Dermis microvascular lymphatic vessel endothelial cell (primary cell): ENCODE measurements around the gene DNTTIP2. TPM values are rescaled to one million over a fixed set of nuclear protein-coding genes. Genes with fewer than 3 reads are reported as not detected.
"Not testable (repeated sequence)": the region's sequence is repeated elsewhere in the genome, so short reads cannot be mapped to it uniquely, and the experiment has no call there.

Experiments
- DNase-seq, 2 donors: peaks; one replicate each; pipeline versions ENCODE4 v3.0.0 to v3.0.0-alpha.2; 2010; ENCODE audit warnings: low read depth in 2 of 2
- total RNA-seq: library from RNA; depleted of rRNA; stranded (reverse); fragments of >200 nt; gene quantifications from 2 replicates; pipeline ENCODE4 v1.2.1, GENCODE V29; 2014

The DNTTIP2 gene
- total RNA-seq, 1 donor from 2014 or later = 14.1 TPM

GRCh38 chr1:93877529-93877928 lies 1.5 kb downstream of the DNTTIP2 start:
- no peak for DNase-seq

- DNase-seq = no peak
Measured at GRCh38 chr1:93876244-93876643, 2.8 kb downstream of the DNTTIP2 start.

DNA sequence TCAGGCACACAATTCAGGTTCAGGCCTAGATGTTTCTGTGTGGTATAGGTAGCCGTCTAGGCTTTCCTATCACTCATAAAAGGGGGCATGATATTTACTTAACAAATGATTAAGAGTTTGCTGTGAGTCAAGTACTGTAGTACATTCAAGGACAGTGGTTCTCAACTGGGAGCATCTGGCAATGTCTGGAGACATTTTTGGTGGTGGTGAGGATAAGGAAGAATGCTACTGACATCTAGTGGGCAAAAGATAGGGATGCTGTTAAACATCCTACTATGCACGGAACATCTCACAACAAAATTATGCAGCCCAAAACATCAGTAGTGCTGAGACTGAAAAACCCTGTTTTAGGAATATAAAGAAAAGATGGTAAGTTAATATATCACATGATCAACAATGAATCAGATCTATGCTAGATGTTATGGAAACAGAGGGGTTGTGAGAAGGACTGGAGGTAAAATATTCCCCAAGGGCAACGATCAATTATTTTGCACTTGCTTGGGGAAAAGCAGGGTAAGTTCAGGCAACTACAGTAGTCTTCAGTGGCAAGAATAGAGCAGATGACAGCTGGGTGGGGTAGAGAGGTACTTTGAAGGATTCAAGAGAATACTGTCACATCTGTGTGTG lies 4.9 kb downstream of the DNTTIP2 start:
- DNase-seq = peak in 1 of 2 donors; percentile 32

- DNase-seq = no peak
Measured at GRCh38 chr1:93871366-93871765, 7.6 kb downstream of the DNTTIP2 start.

DNA sequence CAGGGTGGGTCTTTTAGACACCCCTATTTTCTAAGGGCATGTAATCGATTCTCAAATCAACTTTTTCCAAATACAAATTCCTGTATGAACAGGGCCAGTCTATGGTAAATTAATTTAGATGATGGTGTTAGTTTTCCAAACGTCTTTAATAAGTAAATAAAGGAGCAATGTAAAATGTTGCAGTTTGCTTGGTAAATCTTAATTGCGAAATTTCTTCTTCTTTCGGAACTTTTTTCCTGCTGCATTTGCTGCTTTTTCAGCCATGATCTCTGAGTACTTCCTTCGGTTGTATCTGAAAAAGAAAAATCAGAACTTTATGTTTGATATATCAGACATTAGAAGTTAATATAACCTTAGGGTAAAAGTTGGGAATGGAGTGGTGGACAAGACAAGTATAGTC lies 9.4 kb downstream of the DNTTIP2 start:
- no peak for DNase-seq

DNA sequence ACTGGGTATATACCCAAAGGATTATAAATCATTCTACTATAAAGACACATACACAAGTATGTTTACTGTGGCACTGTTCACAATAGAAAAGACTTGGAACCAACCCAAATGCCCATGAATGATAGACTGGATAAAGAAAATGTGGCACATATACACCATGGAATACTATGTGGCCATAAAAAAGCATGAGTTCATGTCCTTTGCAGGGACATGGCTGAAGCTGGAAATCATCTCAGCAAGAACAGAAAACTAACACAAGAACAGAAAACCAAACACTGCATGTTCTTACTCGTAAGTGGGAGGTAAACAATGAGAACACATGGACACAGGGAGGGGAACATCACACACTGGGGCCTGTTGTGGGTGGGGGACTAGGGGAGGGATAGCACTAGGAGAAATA lies 10.5 kb downstream of the DNTTIP2 start:
- DNase-seq = not testable (repeated sequence)

DNA sequence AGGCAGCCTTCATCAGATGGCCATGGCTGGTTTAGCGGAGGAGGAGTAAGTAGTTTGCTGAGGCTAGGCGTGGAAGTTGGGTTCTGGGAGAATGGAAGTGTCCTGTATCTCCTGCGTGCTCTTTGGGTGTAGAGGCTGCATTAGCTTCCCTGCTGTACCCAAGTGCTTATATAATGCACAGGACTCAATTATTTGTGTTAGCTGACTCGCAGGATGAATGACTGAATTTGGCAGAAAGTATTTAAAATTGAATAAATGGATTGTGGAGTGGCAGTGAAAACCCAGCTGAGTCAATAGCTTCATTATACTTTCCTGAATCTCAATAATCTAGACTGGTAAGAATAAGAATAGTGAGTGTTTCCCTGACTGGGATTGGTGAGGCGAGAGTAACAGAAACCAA lies 13.8 kb downstream of the DNTTIP2 start:
- no peak for DNase-seq

- peak in 1 of 2 donors; percentile 62 for DNase-seq
Measured at GRCh38 chr1:93864175-93864574, 14.8 kb downstream of the DNTTIP2 start.

DNA sequence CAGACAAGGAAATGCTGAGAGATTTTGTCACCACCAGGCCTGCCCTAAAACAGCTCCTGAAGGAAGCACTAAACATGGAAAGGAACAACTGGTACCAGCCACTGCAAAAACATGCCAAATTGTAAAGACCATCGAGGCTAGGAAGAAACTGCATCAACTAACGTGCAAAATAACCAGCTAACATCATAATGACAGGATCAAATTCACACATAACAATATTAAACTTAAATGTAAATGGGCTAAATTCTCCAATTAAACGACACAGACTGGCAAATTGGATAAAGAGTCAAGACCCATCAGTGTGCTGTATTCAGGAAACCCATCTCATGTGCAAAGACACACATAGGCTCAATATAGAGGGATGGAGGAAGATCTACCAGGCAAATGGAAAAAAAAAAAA lies 21.4 kb downstream of the DNTTIP2 start:
- DNase-seq = not testable (repeated sequence)

GRCh38 chr1:93855983-93856382 lies 23.0 kb downstream of the DNTTIP2 start:
- DNase-seq = not testable (repeated sequence)

DNA sequence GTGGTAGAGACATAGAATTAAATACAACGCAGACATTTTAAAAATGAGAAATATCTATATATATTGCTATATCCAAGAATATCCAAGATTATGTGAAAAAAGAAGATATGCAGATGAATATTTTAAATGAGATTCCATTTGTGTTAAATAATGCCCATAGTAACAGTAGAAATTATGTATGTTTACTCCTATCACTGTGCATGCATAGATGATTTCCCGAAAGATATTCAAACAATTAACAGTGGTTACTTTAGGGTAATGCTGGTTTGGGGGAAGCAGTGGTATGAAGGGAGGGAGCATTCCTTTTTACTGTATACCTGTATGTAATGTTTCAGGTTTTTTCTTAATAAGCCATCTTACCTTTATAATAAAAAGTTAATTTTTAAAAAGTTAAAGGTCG lies 25.1 kb downstream of the DNTTIP2 start:
- no peak for DNase-seq

GRCh38 chr1:93851878-93852277 lies 27.1 kb downstream of the DNTTIP2 start:
- DNase-seq = no peak

- no peak for DNase-seq
Measured at GRCh38 chr1:93851327-93851712, 27.7 kb downstream of the DNTTIP2 start.

- DNase-seq = peak in 1 of 2 donors; percentile 76
Measured at GRCh38 chr1:93850687-93851326, 28.2 kb downstream of the DNTTIP2 start.

DNA sequence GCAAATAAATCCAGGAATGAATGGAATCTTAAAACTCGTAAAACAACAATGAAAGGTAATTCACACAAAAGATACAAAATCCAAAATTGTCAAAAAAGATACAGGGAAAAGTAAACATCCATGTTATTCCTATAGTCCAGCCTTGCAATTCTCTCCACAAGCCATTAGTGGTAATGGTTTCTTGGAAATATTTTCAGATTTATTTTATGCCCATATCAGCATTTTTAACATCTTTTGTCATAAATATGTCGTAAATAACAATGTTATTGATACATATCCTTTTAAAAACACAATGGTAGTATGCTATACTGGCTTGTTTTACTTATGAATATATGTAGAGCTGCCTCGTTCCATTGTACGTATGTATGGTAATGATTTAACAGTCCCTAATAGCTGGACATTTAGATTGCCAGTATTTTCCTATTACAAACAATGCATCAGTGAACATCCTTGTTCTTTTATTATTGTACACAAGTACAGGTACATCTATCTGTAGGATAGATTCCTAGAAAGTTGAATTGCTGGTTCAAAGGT lies 30.6 kb downstream of the DNTTIP2 start:
- DNase-seq = no peak

GRCh38 chr1:93847811-93848288 lies 31.2 kb downstream of the DNTTIP2 start:
- DNase-seq = no peak

GRCh38 chr1:93846992-93847810 lies 31.8 kb downstream of the DNTTIP2 start:
- peak; percentile 91 to 94 for DNase-seq

GRCh38 chr1:93846206-93846991 lies 32.6 kb downstream of the DNTTIP2 start:
- peak; percentile 40 to 90 for DNase-seq

DNA sequence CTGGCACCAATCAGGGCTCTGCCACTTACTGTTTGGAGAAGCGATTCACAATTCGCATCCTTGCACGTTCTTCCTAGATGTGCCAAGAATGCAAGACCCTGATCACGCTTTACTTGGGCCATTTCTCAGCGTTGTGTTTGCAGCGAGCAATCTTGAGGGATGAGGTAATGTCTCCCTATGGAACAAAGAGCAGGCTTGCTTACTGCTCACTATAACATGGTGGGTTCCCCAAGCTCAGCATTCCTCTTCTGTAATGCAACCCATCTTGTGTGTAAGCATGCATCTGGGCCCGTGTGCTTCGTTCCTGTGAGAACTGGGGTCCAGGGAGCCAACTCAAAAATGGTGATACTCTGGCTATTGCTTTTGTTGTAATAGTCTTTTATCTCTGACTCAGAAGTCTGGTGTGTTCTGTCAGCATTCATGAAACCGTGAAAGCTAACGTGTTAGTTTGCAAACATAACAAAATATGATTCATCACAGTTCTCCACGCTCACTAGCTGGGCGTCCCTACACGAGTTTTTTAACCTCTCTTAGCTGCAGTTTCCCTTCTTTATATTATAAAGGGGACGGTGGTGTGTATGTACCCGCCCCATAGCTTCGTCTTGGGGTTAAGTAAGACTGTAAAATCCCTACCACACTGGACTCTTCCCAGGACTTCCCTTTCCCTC lies 33.3 kb downstream of the DNTTIP2 start:
- peak in 1 of 2 donors; percentile 82 for DNase-seq

DNA sequence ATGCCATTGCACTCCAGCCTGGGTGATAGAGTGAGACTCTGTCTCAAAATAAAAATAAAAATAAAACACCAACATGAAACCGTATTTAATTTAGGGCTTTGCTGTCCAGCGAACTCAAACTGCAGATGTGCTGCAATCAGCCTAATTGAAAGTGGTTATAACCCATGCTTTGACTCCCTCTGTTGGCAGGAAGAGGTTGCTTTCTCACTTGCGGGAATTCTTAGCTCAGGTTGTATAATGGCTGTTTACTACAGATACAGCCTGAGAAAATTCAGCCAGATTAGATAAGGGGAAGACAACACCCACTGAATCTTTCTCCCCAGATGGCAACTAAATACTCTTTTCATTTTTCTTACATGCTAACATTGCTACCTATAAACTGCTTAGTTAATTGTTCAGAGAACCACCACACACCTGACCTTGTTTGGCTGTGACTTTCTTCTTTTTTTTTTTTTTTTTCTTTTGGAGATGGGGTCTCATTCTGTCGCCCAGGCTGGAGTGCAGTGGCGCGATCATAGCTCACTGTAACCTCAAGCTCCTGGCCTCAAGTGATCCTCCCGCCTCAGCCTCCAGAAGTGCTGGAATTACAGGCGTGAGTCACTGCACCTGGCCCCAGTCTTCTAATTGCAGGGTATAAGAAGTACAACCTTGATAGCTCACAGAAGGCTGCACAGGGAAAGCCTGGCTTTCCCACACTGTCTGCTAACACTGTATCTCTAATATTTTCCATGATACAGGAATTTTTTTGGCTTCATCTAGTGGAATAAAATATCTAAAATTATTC lies 34.6 kb downstream of the DNTTIP2 start:
- DNase-seq = peak; percentile 76 to 84
